ENCODE results near the gene PCNX1. TPM values are rescaled to one million over a fixed set of nuclear protein-coding genes. Genes with fewer than 3 reads are reported as not detected.

Gene PCNX1
- total and polyA plus RNA-seq, 2 donors (not counting 1 experiment from before 2014, with no cell fraction given): 35.7 to 69.4 TPM

GRCh38 chr14:70955543-70956480 is 48.6 kb downstream of the PCNX1 start:
- no peak overlapping the region for H3K4me2 ChIP-seq (ENCODE audit: extremely low read depth, insufficient read depth, low read length)
- no peaks in the 10 kb centered on the region for H3K27me3 ChIP-seq (ENCODE audit: control insufficient read depth, insufficient read depth, low read length)
- H3K9ac ChIP-seq (ENCODE audit: insufficient read depth, low read length): no peak overlapping the region
- no peak overlapping the region for H3K27ac ChIP-seq (ENCODE audit: insufficient read depth, low read length)
- H3K4me1 ChIP-seq (ENCODE audit: control insufficient read depth, extremely low read depth, insufficient read depth, low read length): no peaks in the 10 kb centered on the region
- no peaks in the 10 kb centered on the region for H4K20me1 ChIP-seq (ENCODE audit: control insufficient read depth, extremely low read depth, insufficient read depth, low read length)
- no peak overlapping the region for H2AFZ ChIP-seq (ENCODE audit: low read length)
- no peaks in the 10 kb centered on the region for H3K9me3 ChIP-seq (ENCODE audit: control insufficient read depth, insufficient read depth, low read depth, low read length)
- H3K79me2 ChIP-seq (ENCODE audit: control insufficient read depth, insufficient read depth, low read length): no peaks in the 10 kb centered on the region
- peak in 1 of 2 donors; percentile 51 for DNase-seq (ENCODE audit: low read depth in 2 of 2)
- no peak for TF ChIP-seq EZH2 (IDR thresholded peaks at IDR 0.05; ENCODE audit: low read length, missing control alignments)
- TF ChIP-seq, protein P1, sequence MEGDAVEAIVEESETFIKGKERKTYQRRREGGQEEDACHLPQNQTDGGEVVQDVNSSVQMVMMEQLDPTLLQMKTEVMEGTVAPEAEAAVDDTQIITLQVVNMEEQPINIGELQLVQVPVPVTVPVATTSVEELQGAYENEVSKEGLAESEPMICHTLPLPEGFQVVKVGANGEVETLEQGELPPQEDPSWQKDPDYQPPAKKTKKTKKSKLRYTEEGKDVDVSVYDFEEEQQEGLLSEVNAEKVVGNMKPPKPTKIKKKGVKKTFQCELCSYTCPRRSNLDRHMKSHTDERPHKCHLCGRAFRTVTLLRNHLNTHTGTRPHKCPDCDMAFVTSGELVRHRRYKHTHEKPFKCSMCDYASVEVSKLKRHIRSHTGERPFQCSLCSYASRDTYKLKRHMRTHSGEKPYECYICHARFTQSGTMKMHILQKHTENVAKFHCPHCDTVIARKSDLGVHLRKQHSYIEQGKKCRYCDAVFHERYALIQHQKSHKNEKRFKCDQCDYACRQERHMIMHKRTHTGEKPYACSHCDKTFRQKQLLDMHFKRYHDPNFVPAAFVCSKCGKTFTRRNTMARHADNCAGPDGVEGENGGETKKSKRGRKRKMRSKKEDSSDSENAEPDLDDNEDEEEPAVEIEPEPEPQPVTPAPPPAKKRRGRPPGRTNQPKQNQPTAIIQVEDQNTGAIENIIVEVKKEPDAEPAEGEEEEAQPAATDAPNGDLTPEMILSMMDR (conservative IDR thresholded peaks at IDR 0.05 in 1 of 2, IDR thresholded peaks at IDR 0.05 in 1 of 2; ENCODE audit: low read depth in 1 of 2, low read length in 2 of 2): peak; percentile 70 to 76
- no peak overlapping the region for H3K4me3 ChIP-seq (replicated peaks in 1 of 4; ENCODE audit: control extremely low read depth in 1 of 4, insufficient read depth in 1 of 4, low read depth in 3 of 4, low read length in 4 of 4)
- no peaks in the 10 kb centered on the region for H3K36me3 ChIP-seq (ENCODE audit: control insufficient read depth, insufficient read depth, low read length)

- H3K9ac ChIP-seq (ENCODE audit: insufficient read depth, low read length): no peak overlapping the region
- no peak overlapping the region for H3K4me2 ChIP-seq (ENCODE audit: extremely low read depth, insufficient read depth, low read length)
- H2AFZ ChIP-seq (ENCODE audit: low read length): no peak overlapping the region
- no peak overlapping the region for H3K27ac ChIP-seq (ENCODE audit: insufficient read depth, low read length)
- H3K36me3 ChIP-seq (ENCODE audit: control insufficient read depth, insufficient read depth, low read length): no peaks in the 10 kb centered on the region
- DNase-seq (ENCODE audit: low read depth in 2 of 2): no peak
- no peaks in the 10 kb centered on the region for H3K9me3 ChIP-seq (ENCODE audit: control insufficient read depth, insufficient read depth, low read depth, low read length)
- no peaks in the 10 kb centered on the region for H3K27me3 ChIP-seq (ENCODE audit: control insufficient read depth, insufficient read depth, low read length)
- no peaks in the 10 kb centered on the region for H3K4me1 ChIP-seq (ENCODE audit: control insufficient read depth, extremely low read depth, insufficient read depth, low read length)
- H3K4me3 ChIP-seq (replicated peaks in 1 of 4; ENCODE audit: control extremely low read depth in 1 of 4, insufficient read depth in 1 of 4, low read depth in 3 of 4, low read length in 4 of 4): no peak overlapping the region
- H3K79me2 ChIP-seq (ENCODE audit: control insufficient read depth, insufficient read depth, low read length): no peaks in the 10 kb centered on the region
- TF ChIP-seq, protein P1 (conservative IDR thresholded peaks at IDR 0.05 in 1 of 2, IDR thresholded peaks at IDR 0.05 in 1 of 2; ENCODE audit: low read depth in 1 of 2, low read length in 2 of 2): no peak
- TF ChIP-seq EZH2 (IDR thresholded peaks at IDR 0.05; ENCODE audit: low read length, missing control alignments): no peak
- H4K20me1 ChIP-seq (ENCODE audit: control insufficient read depth, extremely low read depth, insufficient read depth, low read length): no peaks in the 10 kb centered on the region
Measured at GRCh38 chr14:70956511-70956910, 49.3 kb downstream of the PCNX1 start.

- H3K27me3 ChIP-seq (ENCODE audit: control insufficient read depth, insufficient read depth, low read length): no peaks in the 10 kb centered on the region
- no peak overlapping the region for H3K27ac ChIP-seq (ENCODE audit: insufficient read depth, low read length)
- no peak overlapping the region for H3K4me2 ChIP-seq (ENCODE audit: extremely low read depth, insufficient read depth, low read length)
- no peak overlapping the region for H3K4me3 ChIP-seq (replicated peaks in 1 of 4; ENCODE audit: control extremely low read depth in 1 of 4, insufficient read depth in 1 of 4, low read depth in 3 of 4, low read length in 4 of 4)
- H4K20me1 ChIP-seq (ENCODE audit: control insufficient read depth, extremely low read depth, insufficient read depth, low read length): no peaks in the 10 kb centered on the region
- no peak overlapping the region for H2AFZ ChIP-seq (ENCODE audit: low read length)
- H3K9ac ChIP-seq (ENCODE audit: insufficient read depth, low read length): no peak overlapping the region
- no peak for TF ChIP-seq EZH2 (IDR thresholded peaks at IDR 0.05; ENCODE audit: low read length, missing control alignments)
- TF ChIP-seq, protein P1 (conservative IDR thresholded peaks at IDR 0.05 in 1 of 2, IDR thresholded peaks at IDR 0.05 in 1 of 2; ENCODE audit: low read depth in 1 of 2, low read length in 2 of 2): no peak
- H3K9me3 ChIP-seq (ENCODE audit: control insufficient read depth, insufficient read depth, low read depth, low read length): no peaks in the 10 kb centered on the region
- no peaks in the 10 kb centered on the region for H3K79me2 ChIP-seq (ENCODE audit: control insufficient read depth, insufficient read depth, low read length)
- DNase-seq (ENCODE audit: low read depth in 2 of 2): no peak
- H3K36me3 ChIP-seq (ENCODE audit: control insufficient read depth, insufficient read depth, low read length): no peaks in the 10 kb centered on the region
- H3K4me1 ChIP-seq (ENCODE audit: control insufficient read depth, extremely low read depth, insufficient read depth, low read length): no peaks in the 10 kb centered on the region
Measured at GRCh38 chr14:70957710-70958109, 50.5 kb downstream of the PCNX1 start.
